ENCODE results near the gene HOXA3. TPM values are rescaled to one million over a fixed set of nuclear protein-coding genes. Genes with fewer than 3 reads are reported as not detected.

HOXA3 gene
- total RNA-seq, 1 donor from 2014 or later, result not detected

DNA sequence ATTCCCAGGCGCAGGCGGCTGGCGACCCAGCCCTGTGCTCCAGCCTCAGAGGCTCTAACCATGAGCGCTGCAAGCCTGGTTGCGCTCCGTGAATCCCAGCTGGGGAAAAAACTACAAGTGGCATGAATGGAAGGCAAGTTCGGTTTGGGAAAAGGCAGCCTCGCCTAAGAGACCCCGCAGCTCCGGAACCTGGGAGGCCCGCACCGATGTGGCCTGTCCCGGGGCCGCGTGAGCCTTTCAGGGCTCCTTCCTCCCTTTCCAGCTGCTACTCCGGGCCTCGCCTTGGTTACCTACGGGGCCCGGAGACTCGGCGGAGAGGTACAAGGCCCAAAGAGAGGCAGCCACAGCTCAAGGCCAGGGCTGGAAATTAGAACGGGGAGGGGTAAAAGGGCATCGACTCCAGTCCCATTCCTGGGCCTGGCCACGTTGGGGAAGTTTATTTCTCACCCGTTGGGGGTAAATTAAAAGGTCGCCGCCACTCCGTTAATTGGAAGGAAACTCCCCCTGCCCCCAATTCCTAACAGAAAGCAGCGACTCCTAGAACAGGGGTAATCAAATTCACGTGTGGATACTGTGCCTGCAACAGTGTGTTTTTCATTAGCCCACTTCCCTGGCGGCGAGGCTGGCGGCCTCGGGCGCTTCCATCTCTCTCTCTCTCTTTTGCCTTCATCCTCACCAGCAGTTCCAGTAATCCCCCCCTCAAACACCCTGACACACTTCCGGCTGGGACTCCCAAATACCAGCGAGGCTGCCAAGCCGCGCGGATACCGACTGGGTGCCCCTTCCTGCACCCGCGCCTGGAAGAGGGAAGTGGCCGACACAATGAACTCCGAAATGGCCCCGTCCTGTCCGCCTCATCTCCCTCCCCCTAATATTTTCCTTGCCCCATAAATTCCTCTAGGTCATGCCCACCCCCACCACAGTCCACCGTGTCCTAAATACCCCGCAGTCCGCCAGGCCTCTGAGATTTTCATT, 14.4 kb upstream of the HOXA3 start:
- no peak overlapping the region for H3K4me2 ChIP-seq (ENCODE audit: low read length)
- FAIRE-seq (no peak), DNase-seq (ENCODE audit: low read depth) (no peak)
- peaks cover 80% of the 10 kb centered on the region for H3K27me3 Mint-ChIP-seq (ENCODE audit: low read depth, unreplicated experiment)
- H3K4me1 ChIP-seq (ENCODE audit: insufficient read depth, low read length), result no peaks in the 10 kb centered on the region
- no peaks in the 10 kb centered on the region for H3K36me3 Mint-ChIP-seq (ENCODE audit: low read depth, unreplicated experiment)
- peaks cover 31% of the 10 kb centered on the region for H3K9me3 Mint-ChIP-seq (ENCODE audit: unreplicated experiment)
- no peak overlapping the region for H2AFZ ChIP-seq (ENCODE audit: low read depth, low read length)
- no peaks in the 10 kb centered on the region for H3K36me3 ChIP-seq (ENCODE audit: insufficient read depth, low read length)
- peaks cover 97% of the 10 kb centered on the region for H3K27me3 ChIP-seq (ENCODE audit: insufficient read depth, low read length)
- no peaks in the 10 kb centered on the region for H3K4me1 Mint-ChIP-seq (ENCODE audit: low read depth, unreplicated experiment)
- H3K9me3 ChIP-seq (ENCODE audit: insufficient read depth, low read depth, low read length), result peaks cover 9% of the 10 kb centered on the region
- no peak overlapping the region for H3K27ac ChIP-seq (ENCODE audit: low read depth, low read length)
- no peaks in the 10 kb centered on the region for H4K20me1 ChIP-seq (ENCODE audit: insufficient read depth, low read length)
- H3K79me2 ChIP-seq (ENCODE audit: insufficient read depth, low read length), result no peaks in the 10 kb centered on the region
- H3K9ac ChIP-seq (ENCODE audit: low read length), result no peak overlapping the region
- H3K27ac Mint-ChIP-seq (ENCODE audit: unreplicated experiment), result no peak overlapping the region
- TF ChIP-seq, protein P1, sequence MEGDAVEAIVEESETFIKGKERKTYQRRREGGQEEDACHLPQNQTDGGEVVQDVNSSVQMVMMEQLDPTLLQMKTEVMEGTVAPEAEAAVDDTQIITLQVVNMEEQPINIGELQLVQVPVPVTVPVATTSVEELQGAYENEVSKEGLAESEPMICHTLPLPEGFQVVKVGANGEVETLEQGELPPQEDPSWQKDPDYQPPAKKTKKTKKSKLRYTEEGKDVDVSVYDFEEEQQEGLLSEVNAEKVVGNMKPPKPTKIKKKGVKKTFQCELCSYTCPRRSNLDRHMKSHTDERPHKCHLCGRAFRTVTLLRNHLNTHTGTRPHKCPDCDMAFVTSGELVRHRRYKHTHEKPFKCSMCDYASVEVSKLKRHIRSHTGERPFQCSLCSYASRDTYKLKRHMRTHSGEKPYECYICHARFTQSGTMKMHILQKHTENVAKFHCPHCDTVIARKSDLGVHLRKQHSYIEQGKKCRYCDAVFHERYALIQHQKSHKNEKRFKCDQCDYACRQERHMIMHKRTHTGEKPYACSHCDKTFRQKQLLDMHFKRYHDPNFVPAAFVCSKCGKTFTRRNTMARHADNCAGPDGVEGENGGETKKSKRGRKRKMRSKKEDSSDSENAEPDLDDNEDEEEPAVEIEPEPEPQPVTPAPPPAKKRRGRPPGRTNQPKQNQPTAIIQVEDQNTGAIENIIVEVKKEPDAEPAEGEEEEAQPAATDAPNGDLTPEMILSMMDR (IDR thresholded peaks at IDR 0.05; ENCODE audit: insufficient read depth, low read depth, low read length), result no peak
- TF ChIP-seq EZH2 (IDR thresholded peaks at IDR 0.05; ENCODE audit: insufficient read depth, low read length), result peak; percentile 77
- no peak overlapping the region for H3K4me3 ChIP-seq (ENCODE audit: insufficient read depth, low read depth, low read length)
- H3K4me3 Mint-ChIP-seq (ENCODE audit: unreplicated experiment), result no peak overlapping the region

DNA sequence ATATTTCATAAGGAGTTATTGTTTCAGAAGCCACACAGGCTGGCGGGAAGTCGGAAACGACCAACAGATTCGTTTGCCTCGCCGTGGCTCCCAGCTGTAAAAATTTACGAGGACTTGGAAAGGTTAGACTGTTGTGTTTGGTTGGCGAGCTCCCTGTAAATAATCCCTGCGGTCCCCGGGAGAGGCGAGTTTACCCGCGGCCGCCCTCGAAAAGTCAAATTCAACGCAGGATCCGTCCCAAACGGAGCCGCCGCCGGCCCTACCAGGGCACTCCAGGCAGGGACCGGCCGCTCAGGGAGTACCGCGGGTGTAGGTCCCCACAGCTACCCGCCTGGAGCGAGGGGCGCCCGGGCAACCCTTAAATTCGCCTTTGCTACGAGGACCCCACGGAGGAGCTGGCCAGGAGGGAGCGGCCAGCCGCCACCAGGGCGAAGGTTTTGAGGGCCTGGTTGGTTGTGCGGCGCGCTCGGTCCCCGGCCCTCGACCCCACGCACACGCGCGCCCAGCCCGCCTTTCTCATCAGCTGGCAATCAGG, 13.7 kb upstream of the HOXA3 start:
- no peak overlapping the region for H3K4me2 ChIP-seq (ENCODE audit: low read length)
- no peaks in the 10 kb centered on the region for H3K79me2 ChIP-seq (ENCODE audit: insufficient read depth, low read length)
- H3K27ac ChIP-seq (ENCODE audit: low read depth, low read length), result no peak overlapping the region
- H3K36me3 ChIP-seq (ENCODE audit: insufficient read depth, low read length), result no peaks in the 10 kb centered on the region
- Mint-ChIP-seq H3K4me3 (ENCODE audit: unreplicated experiment) (no peak overlapping the region), H3K27me3 (ENCODE audit: low read depth, unreplicated experiment) (peaks cover 75% of the 10 kb centered on the region), H3K9me3 (ENCODE audit: unreplicated experiment) (peaks cover 25% of the 10 kb centered on the region), H3K36me3 (ENCODE audit: low read depth, unreplicated experiment) (no peaks in the 10 kb centered on the region), H3K27ac (ENCODE audit: unreplicated experiment) (peak overlapping the region; percentile 77), H3K4me1 (ENCODE audit: low read depth, unreplicated experiment) (no peaks in the 10 kb centered on the region)
- no peaks in the 10 kb centered on the region for H4K20me1 ChIP-seq (ENCODE audit: insufficient read depth, low read length)
- no peak overlapping the region for H2AFZ ChIP-seq (ENCODE audit: low read depth, low read length)
- no peaks in the 10 kb centered on the region for H3K4me1 ChIP-seq (ENCODE audit: insufficient read depth, low read length)
- TF ChIP-seq, protein P1 (IDR thresholded peaks at IDR 0.05; ENCODE audit: insufficient read depth, low read depth, low read length), result no peak
- no peak for TF ChIP-seq EZH2 (IDR thresholded peaks at IDR 0.05; ENCODE audit: insufficient read depth, low read length)
- H3K9me3 ChIP-seq (ENCODE audit: insufficient read depth, low read depth, low read length), result peaks cover 9% of the 10 kb centered on the region
- H3K27me3 ChIP-seq (ENCODE audit: insufficient read depth, low read length), result peaks cover 95% of the 10 kb centered on the region
- H3K4me3 ChIP-seq (ENCODE audit: insufficient read depth, low read depth, low read length), result no peak overlapping the region
- FAIRE-seq (no peak), DNase-seq (ENCODE audit: low read depth) (no peak)
- no peak overlapping the region for H3K9ac ChIP-seq (ENCODE audit: low read length)
